Ishikawa (cell line): Measurements from ENCODE around the gene UBE3D.

Source experiments
- CEBPB ChIP-seq: IDR thresholded peaks from 2 replicates; pipeline ENCODE4 v1.6.1; 2012
- CREB1 ChIP-seq: IDR thresholded peaks from 2 replicates; pipeline ENCODE4 v1.6.1; 2012; ENCODE audit warnings: low read depth
- EGR1 ChIP-seq: IDR thresholded peaks from 2 replicates; pipeline ENCODE4 v1.6.1; 2012
- EP300 ChIP-seq: IDR thresholded peaks from 2 replicates; pipeline ENCODE4 v1.6.1; 2012; ENCODE audit warnings: borderline replicate concordance
- FOXM1 ChIP-seq: IDR thresholded peaks from 2 replicates; pipeline ENCODE4 v1.6.1; 2012; ENCODE audit warnings: low read depth, borderline replicate concordance
- NFIC ChIP-seq: IDR thresholded peaks from 2 replicates; pipeline ENCODE4 v1.6.1; 2012
- RAD21 ChIP-seq: IDR thresholded peaks from 2 replicates; pipeline ENCODE4 v1.6.1; 2012; ENCODE audit warnings: low read depth
- REST ChIP-seq: IDR thresholded peaks from 2 replicates; pipeline ENCODE4 v1.6.1; 2012; ENCODE audit warnings: low read depth, mild to moderate bottlenecking
- TAF1 ChIP-seq: IDR thresholded peaks from 2 replicates; pipeline ENCODE4 v1.6.1; 2012; ENCODE audit warnings: low read depth, mild to moderate bottlenecking
- TCF12 ChIP-seq: IDR thresholded peaks from 2 replicates; pipeline ENCODE4 v1.6.1; 2012; ENCODE audit warnings: low read depth
- TEAD4 ChIP-seq: IDR thresholded peaks from 2 replicates; pipeline ENCODE4 v1.6.1; 2012
- USF1 ChIP-seq: IDR thresholded peaks from 2 replicates; pipeline ENCODE4 v1.6.1; 2012
- YY1 ChIP-seq: IDR thresholded peaks from 2 replicates; pipeline ENCODE4 v1.6.1; 2012; ENCODE audit warnings: low read depth
- ZBTB7A ChIP-seq: IDR thresholded peaks from 2 replicates; pipeline ENCODE4 v1.6.1; 2012; ENCODE audit warnings: low read depth
- TF ChIP-seq, protein P1 (sequence below): IDR thresholded peaks from 2 replicates; pipeline ENCODE4 v1.6.1; 2012

The UBE3D gene

DNA sequence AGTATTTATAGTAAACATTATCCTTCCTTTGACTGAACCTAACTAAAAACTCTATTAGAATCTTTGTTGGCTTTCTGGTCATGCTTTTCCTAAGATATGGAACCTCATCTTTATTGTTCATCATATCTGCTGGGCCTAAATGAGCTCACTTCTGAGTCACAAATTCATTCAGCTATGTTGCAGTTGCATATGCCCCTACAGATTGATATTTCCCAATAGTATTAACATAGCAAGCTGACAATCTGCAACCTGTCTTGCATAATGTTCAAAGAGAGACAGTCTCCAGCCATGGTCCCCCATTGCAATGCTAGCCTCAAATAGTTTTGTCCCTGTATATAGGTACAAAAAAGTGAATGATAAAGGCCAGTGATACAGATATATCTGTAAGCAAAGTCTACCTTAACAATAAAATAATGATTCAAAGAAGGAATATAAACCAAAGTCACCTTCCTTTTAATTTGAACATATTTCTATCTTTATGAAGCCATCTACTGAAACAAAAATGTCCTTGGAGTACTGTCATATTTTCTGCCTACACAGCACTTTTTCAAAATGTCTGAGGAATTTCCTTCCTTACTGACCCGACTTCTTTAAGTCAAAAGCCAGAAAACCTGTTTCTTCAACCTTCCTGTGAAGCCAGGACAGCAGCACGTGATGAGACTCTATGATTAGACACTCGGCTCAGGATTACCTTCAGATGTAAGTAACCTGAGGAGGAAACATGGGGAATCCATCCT is 140.7 kb downstream of the UBE3D start:
- TF ChIP-seq EP300: no peak
- TF ChIP-seq FOXM1: no peak
- TF ChIP-seq CREB1: no peak
- no peak for TF ChIP-seq TCF12
- TF ChIP-seq USF1: no peak
- no peak for TF ChIP-seq YY1
- TF ChIP-seq TEAD4: no peak
- TF ChIP-seq NFIC: no peak
- TF ChIP-seq ZBTB7A: no peak
- no peak for TF ChIP-seq CEBPB
- TF ChIP-seq REST: no peak
- TF ChIP-seq, protein P1, sequence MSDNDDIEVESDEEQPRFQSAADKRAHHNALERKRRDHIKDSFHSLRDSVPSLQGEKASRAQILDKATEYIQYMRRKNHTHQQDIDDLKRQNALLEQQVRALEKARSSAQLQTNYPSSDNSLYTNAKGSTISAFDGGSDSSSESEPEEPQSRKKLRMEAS: no peak
- no peak for TF ChIP-seq EGR1

DNA sequence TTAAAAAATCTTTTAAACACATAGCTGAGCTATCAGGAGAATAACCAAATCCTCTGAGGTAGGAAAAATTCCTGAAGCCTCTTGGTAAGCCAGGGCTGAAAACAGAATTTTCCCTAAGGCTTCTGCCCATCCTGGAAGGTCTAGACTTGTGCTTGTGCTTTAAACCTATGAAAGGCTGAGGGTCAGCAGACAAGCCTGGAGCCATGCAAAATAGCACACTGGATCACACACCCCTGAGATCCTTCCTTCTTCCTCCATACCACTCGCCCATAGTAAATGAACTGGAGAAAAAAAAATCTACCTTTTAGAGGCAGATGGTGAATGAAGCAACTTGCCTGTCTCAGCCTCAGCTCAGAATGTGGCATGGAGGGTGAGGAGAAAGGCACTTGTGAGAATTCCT is 144.4 kb downstream of the UBE3D start:
- TF ChIP-seq TAF1: no peak
- TF ChIP-seq CREB1: no peak
- TF ChIP-seq EP300: no peak
- TF ChIP-seq FOXM1: no peak
- TF ChIP-seq EGR1: no peak
- no peak for TF ChIP-seq YY1
- no peak for TF ChIP-seq REST
- TF ChIP-seq RAD21: no peak
- no peak for TF ChIP-seq CEBPB
- TF ChIP-seq USF1: no peak
- no peak for TF ChIP-seq NFIC
- TF ChIP-seq, protein P1: no peak
- no peak for TF ChIP-seq ZBTB7A
- TF ChIP-seq TCF12: no peak
- TF ChIP-seq TEAD4: no peak

GRCh38 chr6:82917346-82918064 is 148.1 kb downstream of the UBE3D start:
- TF ChIP-seq TCF12 (no peak), EP300 (no peak), TEAD4 (no peak), REST (no peak), CEBPB (no peak), YY1 (no peak), ZBTB7A (no peak), TAF1 (no peak), RAD21 (no peak), USF1 (no peak), NFIC (no peak), EGR1 (no peak), CREB1 (no peak), FOXM1 (no peak)
- TF ChIP-seq, protein P1: no peak
